ENCODE results near the gene MGLL.

Gene MGLL

DNA sequence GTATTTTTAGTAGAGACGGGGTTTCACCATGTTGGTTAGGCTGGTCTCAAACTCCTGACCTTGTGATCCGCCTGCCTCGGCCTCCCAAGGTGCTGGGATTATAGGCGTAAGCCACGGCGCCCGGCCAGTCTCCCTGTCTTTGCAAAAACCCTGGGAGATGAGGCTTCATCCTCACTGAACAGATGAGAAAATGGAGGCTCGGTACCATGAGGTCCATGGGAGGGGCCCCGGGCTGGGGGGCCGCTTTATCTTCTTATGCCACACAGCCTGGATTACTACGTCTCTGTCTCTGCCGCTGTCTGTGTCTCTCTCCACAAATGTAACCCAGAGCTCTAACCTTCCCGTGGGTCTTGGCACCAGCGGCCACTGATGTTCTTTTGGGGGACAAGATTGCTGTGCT is 110.4 kb downstream of the MGLL start:
- TF ChIP-seq, protein P1, sequence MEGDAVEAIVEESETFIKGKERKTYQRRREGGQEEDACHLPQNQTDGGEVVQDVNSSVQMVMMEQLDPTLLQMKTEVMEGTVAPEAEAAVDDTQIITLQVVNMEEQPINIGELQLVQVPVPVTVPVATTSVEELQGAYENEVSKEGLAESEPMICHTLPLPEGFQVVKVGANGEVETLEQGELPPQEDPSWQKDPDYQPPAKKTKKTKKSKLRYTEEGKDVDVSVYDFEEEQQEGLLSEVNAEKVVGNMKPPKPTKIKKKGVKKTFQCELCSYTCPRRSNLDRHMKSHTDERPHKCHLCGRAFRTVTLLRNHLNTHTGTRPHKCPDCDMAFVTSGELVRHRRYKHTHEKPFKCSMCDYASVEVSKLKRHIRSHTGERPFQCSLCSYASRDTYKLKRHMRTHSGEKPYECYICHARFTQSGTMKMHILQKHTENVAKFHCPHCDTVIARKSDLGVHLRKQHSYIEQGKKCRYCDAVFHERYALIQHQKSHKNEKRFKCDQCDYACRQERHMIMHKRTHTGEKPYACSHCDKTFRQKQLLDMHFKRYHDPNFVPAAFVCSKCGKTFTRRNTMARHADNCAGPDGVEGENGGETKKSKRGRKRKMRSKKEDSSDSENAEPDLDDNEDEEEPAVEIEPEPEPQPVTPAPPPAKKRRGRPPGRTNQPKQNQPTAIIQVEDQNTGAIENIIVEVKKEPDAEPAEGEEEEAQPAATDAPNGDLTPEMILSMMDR (IDR thresholded peaks at IDR 0.05; ENCODE audit: control insufficient read depth, insufficient read depth, low read depth, low read length, missing control alignments): no peak
- no peak for DNase-seq (ENCODE audit: low read depth)
- H3K4me3 ChIP-seq (ENCODE audit: control insufficient read depth, low read depth, low read length): no peak overlapping the region

DNA sequence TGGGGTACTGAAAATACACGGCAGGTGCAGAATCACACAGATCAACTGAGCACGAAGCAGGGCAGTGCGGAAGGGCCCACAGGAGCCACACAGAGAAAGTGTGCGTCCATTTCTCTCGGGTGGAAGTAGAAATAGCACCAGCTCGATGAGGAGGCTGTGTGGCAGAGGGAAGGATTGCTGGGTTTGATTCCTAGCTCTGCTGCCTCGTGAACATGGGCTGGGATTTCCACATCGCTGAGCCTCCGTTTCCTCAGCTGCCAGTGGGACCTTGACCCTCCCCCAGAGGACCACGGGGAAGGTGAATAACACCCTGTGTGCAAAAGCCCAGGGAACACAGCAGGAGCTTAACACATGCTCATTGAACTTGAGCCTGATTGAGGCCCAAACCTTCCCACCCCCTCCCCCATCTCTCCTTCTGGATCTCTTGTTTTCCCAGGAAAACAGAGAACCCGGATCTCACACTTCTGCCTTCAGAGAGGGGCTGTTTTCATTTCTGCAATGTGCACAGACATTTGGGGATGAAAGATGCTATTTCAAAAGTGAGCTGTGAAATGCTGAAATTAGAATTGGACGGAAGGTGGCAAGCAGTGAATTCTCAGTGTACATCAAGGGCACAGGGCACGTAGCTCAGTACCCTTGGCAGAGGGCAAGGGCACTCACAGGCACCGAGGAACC is 111.2 kb downstream of the MGLL start:
- no peak for DNase-seq (ENCODE audit: low read depth)
- H3K4me3 ChIP-seq (ENCODE audit: control insufficient read depth, low read depth, low read length): no peak overlapping the region
- TF ChIP-seq, protein P1 (IDR thresholded peaks at IDR 0.05; ENCODE audit: control insufficient read depth, insufficient read depth, low read depth, low read length, missing control alignments): no peak

DNA sequence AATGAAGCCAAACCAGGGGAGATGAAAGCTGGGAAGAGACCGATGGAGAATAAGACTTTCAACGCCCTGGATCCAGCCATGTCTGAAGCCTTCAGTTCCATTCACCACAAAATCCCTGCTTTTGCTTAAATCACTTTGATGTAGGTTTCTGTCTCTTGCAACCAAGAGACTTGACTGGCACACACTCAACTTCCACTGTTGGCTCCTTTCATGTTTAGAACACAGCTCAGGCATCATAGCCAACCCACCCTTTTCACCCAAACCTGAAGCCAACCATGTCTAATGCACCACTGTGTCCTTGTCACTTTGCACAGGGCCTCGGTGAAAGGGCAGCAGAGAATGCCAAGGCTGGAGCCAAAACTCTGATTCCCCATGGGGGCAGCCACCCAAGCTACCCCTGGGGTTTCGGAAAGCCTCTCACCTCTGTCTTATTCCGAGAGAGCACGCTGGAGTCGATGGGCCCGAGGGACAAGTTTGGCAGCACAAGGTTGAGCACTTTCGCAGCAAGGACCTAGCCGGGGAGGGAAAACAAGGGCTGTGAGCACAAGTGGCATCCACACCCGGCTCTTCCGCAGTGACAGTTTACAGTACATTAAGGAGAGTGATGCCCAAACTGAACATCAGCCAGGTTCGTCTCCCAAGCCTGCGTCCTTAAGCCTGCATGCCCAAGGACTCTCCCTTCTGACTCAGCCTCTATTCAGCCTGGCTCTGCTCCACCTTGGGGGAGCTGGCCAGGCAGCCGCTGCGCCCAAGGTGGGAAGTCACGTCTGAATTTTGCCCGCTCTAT is 112.0 kb downstream of the MGLL start:
- TF ChIP-seq, protein P1 (IDR thresholded peaks at IDR 0.05; ENCODE audit: control insufficient read depth, insufficient read depth, low read depth, low read length, missing control alignments): no peak
- DNase-seq (ENCODE audit: low read depth): no peak
- H3K4me3 ChIP-seq (ENCODE audit: control insufficient read depth, low read depth, low read length): no peak overlapping the region

DNA sequence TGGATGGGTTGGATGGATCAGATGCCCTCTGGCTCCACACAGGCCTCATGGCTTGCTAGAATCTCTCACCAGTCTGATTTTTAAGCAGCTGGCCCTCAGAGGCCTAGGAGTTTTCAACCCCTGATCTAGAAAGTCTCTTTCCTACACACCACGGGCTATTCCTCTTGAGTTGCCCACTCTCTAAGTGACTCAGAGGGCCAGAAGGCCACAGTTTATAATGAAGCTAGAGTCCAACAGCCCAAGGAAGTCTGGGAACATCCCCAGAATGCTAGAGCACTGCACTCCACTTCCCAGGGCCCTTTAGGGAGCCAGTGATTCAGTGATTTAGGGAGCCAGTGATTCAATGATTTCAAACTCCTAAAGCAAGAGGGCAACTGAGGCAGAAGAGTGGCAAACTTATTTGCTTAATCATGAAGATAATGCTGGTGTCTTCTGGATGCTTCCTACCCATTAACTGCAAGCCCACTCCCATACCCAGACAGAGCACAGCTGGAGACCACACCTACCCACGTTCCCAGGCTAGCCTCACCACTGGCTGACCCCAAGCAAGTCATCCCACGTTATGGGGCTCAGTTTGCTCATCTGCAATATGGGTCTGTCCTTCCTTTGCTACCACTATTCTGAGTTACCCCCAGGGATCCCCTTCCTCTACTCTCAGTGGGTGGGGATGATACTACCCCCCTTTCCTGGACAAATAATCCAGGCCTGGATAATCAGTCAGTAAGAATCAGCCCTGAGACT is 112.8 kb downstream of the MGLL start:
- TF ChIP-seq, protein P1 (IDR thresholded peaks at IDR 0.05; ENCODE audit: control insufficient read depth, insufficient read depth, low read depth, low read length, missing control alignments): no peak
- H3K4me3 ChIP-seq (ENCODE audit: control insufficient read depth, low read depth, low read length): no peak overlapping the region
- no peak for DNase-seq (ENCODE audit: low read depth)

DNA sequence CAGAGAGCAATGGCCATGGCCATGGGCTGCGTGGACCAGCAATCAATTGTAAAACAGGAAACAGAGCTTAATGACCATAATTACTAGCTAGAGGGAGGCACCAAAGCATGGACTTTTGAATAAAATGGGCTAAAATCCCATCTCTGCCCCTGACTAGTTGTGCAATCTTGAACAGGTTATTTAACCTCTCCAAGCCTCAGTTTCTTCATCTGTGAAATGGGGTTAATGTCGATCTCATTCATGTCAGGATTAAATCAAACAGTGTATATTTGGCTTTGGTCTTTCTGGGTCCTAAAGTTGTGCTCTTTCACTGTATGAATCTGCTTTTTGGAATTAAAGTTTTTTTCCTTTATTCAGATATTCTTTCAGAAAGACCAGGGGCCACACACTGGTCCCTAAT is 113.5 kb downstream of the MGLL start:
- DNase-seq (ENCODE audit: low read depth): no peak
- no peak overlapping the region for H3K4me3 ChIP-seq (ENCODE audit: control insufficient read depth, low read depth, low read length)
- TF ChIP-seq, protein P1 (IDR thresholded peaks at IDR 0.05; ENCODE audit: control insufficient read depth, insufficient read depth, low read depth, low read length, missing control alignments): no peak

DNA sequence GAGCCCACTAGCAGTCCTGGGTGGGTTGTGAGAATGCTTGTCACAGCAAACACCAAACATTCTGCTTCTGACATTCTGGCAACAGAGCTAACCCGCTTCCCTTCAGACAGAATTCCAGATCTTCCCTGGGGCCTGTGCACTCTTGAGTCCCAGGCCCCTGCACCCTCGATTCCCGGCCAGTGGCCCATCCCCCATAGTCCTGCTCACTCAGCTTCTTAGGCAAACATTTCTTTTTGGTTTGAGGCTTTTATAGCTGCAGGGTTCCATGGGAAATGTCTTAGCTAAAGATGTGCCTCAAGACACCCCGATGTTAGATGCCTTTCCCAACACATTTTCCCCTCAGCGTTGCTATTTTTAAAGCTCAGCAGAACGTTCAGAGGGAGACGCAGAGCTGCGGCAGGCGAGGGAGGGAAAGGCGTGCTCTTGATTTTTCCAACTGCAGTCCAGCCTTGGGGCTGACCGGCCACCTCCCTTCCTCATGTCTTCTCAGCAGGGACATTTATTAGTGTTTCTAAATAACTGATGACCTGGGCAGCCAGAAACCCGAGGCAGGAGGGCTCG is 114.4 kb downstream of the MGLL start:
- no peak for DNase-seq (ENCODE audit: low read depth)
- TF ChIP-seq, protein P1 (IDR thresholded peaks at IDR 0.05; ENCODE audit: control insufficient read depth, insufficient read depth, low read depth, low read length, missing control alignments): no peak
- no peak overlapping the region for H3K4me3 ChIP-seq (ENCODE audit: control insufficient read depth, low read depth, low read length)

Data from AG09309 (cell line).